ENCODE results near the gene SERTAD4. TPM values are rescaled to one million over a fixed set of nuclear protein-coding genes. Genes with fewer than 3 reads are reported as not detected.

Gene SERTAD4
- total RNA-seq, 4 donors from 2014 or later, result 0.60 to 6.7 (median 2.0) TPM

GRCh38 chr1:210250998-210251679 lies 18.5 kb downstream of the SERTAD4 start:
- in situ Hi-C loops (cut with MboI; ENCODE audit: low pct_ligation_motif_present in 1 of 4, low pct_unique_long_range_greater_than_20kb in 1 of 4, low sequenced_read_pairs in 3 of 4), result no loop called here
- peak overlapping the region; percentile 66 to 76 (median 70) for H3K27ac ChIP-seq
- peaks cover 0 to 30% (median 27%) of the 10 kb centered on the region in 4 donors for H3K4me1 ChIP-seq
- H3K4me3 ChIP-seq, result peak overlapping the region; percentile 20 to 66 (median 49)
- no peaks in the 10 kb centered on the region for H3K36me3 ChIP-seq
- 0% methylated on average over 2 to 31 of the region's 37 CpGs for WGBS, 2 donors (ENCODE audit: low coverage in 1 of 2)
- intact Hi-C loops (cut with DNase I; ENCODE audit: low total_unique reads), result no loop called here
- DNase-seq, result peak; percentile 52
- no peaks in the 10 kb centered on the region for H3K9me3 ChIP-seq
- H3K27me3 ChIP-seq, result peaks cover 14% of the 10 kb centered on the region
- no peak for TF ChIP-seq POLR2A (IDR thresholded peaks at IDR 0.05)
- TF ChIP-seq EP300 (IDR thresholded peaks at IDR 0.05; ENCODE audit: low read depth), result no peak
- no peak for TF ChIP-seq CTCF (IDR thresholded peaks at IDR 0.05)
- no peak for TF ChIP-seq POLR2AphosphoS5 (IDR thresholded peaks at IDR 0.05)

GRCh38 chr1:210251680-210252490 lies 19.3 kb downstream of the SERTAD4 start:
- peak overlapping the region; percentile 20 to 66 (median 49) for H3K4me3 ChIP-seq
- H3K27ac ChIP-seq, result peak overlapping the region; percentile 66 to 76 (median 70)
- H3K4me1 ChIP-seq, result peaks cover 0 to 30% (median 27%) of the 10 kb centered on the region in 4 donors
- WGBS, 2 donors (ENCODE audit: low coverage in 1 of 2), result 17% methylated on average over 56 of the region's 58 CpGs; no CpG with 5 or more reads in 1 of the 2 donors
- TF ChIP-seq POLR2A (IDR thresholded peaks at IDR 0.05) (no peak), CTCF (IDR thresholded peaks at IDR 0.05) (no peak), EP300 (IDR thresholded peaks at IDR 0.05; ENCODE audit: low read depth) (no peak), POLR2AphosphoS5 (IDR thresholded peaks at IDR 0.05) (no peak)
- peak; percentile 44 for DNase-seq
- no peaks in the 10 kb centered on the region for H3K9me3 ChIP-seq
- intact Hi-C loops (cut with DNase I; ENCODE audit: low total_unique reads) (no loop called here), in situ Hi-C loops (cut with MboI; ENCODE audit: low pct_ligation_motif_present in 1 of 4, low pct_unique_long_range_greater_than_20kb in 1 of 4, low sequenced_read_pairs in 3 of 4) (no loop called here)
- H3K36me3 ChIP-seq, result no peaks in the 10 kb centered on the region
- peaks cover 14% of the 10 kb centered on the region for H3K27me3 ChIP-seq

DNA sequence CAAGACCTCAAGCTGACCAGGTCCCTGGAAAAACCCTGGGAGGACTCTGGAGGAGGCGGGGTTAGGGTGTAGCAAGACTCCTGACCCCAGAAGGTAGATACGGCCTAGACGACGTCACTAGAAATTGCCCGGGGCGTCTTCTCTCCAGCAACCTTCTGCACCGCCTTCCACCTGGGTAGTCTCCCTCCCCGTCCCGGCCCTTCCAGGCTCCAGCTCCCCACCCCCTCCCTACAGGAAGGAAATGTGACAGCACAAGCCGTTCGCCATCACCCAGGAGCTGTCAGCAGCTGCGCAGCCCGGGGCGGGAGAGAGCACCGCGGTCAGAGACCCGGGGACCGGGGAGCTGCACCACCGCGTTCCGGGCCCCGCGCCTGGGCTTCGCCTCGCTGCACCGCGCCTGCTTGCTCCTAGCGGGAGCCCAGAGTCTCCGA lies 20.0 kb downstream of the SERTAD4 start:
- peak overlapping the region in 2 of 4 donors; percentile 16 to 66 for H3K4me3 ChIP-seq
- peaks cover 0 to 30% (median 27%) of the 10 kb centered on the region in 4 donors for H3K4me1 ChIP-seq
- H3K27me3 ChIP-seq, result peaks cover 14% of the 10 kb centered on the region
- in situ Hi-C loops (cut with MboI; ENCODE audit: low pct_ligation_motif_present in 1 of 4, low pct_unique_long_range_greater_than_20kb in 1 of 4, low sequenced_read_pairs in 3 of 4), result no loop called here
- peak overlapping the region; percentile 10 to 76 (median 70) for H3K27ac ChIP-seq
- H3K36me3 ChIP-seq, result no peaks in the 10 kb centered on the region
- intact Hi-C loops (cut with DNase I; ENCODE audit: low total_unique reads), result no loop called here
- WGBS, 2 donors (ENCODE audit: low coverage in 1 of 2), result 23 to 35% methylated on average over 2 to 15 of the region's 29 CpGs
- TF ChIP-seq POLR2AphosphoS5 (IDR thresholded peaks at IDR 0.05) (no peak), CTCF (IDR thresholded peaks at IDR 0.05) (no peak), EP300 (IDR thresholded peaks at IDR 0.05; ENCODE audit: low read depth) (no peak)
- no peaks in the 10 kb centered on the region for H3K9me3 ChIP-seq
- DNase-seq, result peak; percentile 76

- TF ChIP-seq POLR2AphosphoS5 (IDR thresholded peaks at IDR 0.05) (no peak), POLR2A (IDR thresholded peaks at IDR 0.05) (no peak), EP300 (IDR thresholded peaks at IDR 0.05; ENCODE audit: low read depth) (no peak), CTCF (IDR thresholded peaks at IDR 0.05) (no peak)
- H3K4me1 ChIP-seq, result peaks cover 0 to 30% (median 27%) of the 10 kb centered on the region in 4 donors
- H3K27ac ChIP-seq, result no peak overlapping the region
- no peak for DNase-seq
- intact Hi-C loops (cut with DNase I; ENCODE audit: low total_unique reads), result no loop called here
- H3K4me3 ChIP-seq, result no peak overlapping the region
- H3K27me3 ChIP-seq, result peaks cover 14% of the 10 kb centered on the region
- in situ Hi-C loops (cut with MboI; ENCODE audit: low pct_ligation_motif_present in 1 of 4, low pct_unique_long_range_greater_than_20kb in 1 of 4, low sequenced_read_pairs in 3 of 4), result no loop called here
- H3K36me3 ChIP-seq, result no peaks in the 10 kb centered on the region
- H3K9me3 ChIP-seq, result no peaks in the 10 kb centered on the region
Measured at GRCh38 chr1:210254298-210254697, 21.7 kb downstream of the SERTAD4 start.
